Keratinocyte (primary cell): Measurements from ENCODE around the gene GID8. TPM values are rescaled to one million over a fixed set of nuclear protein-coding genes. Genes with fewer than 3 reads are reported as not detected.

Source experiments
- DNase-seq: peaks from one replicate; pipeline ENCODE4 v3.0.0-alpha.2; 2011; ENCODE audit warnings: low read depth, missing footprints, low spot score
- FAIRE-seq: peaks from 2 replicates; lab custom pipeline; 2011; peaks lifted over from hg19 to GRCh38; lab: Jason Lieb, UNC
- H2AFZ ChIP-seq: 2 replicates; pipeline ENCODE4 v1.6.0; 2012; ENCODE audit warnings: low read length, control low read depth, inconsistent platforms; ENCODE audit not compliant: control insufficient read depth
- H3K27ac ChIP-seq: 2 replicates; pipeline ENCODE4 v1.5.1; 2011; ENCODE audit warnings: low read length; ENCODE audit not compliant: control insufficient read depth, insufficient read depth
- H3K27me3 ChIP-seq: 3 replicates; pipeline ENCODE4 v1.6.0; 2011; ENCODE audit warnings: low read length; ENCODE audit not compliant: control insufficient read depth, insufficient read depth; ENCODE audit errors: extremely low read depth
- H3K36me3 ChIP-seq, 2 experiments: 2 replicates in 1 of 2; 3 replicates in 1 of 2; pipeline ENCODE4 v1.5.1; 2011; ENCODE audit warnings: low read length in 2 of 2, mild to moderate bottlenecking in 1 of 2; ENCODE audit not compliant: control insufficient read depth in 2 of 2, insufficient read depth in 2 of 2; ENCODE audit errors: extremely low read depth in 1 of 2
- H3K4me1 ChIP-seq: 3 replicates; pipeline ENCODE4 v1.5.1; 2011; ENCODE audit warnings: low read length; ENCODE audit not compliant: control insufficient read depth, insufficient read depth; ENCODE audit errors: extremely low read depth
- H3K4me2 ChIP-seq: 3 replicates; pipeline ENCODE4 v1.6.0; 2011; ENCODE audit warnings: low read depth, low read length; ENCODE audit not compliant: control insufficient read depth, insufficient read depth; ENCODE audit errors: extremely low read depth
- H3K4me3 ChIP-seq, 3 experiments: fragments of 200-600 bp in 1 of 3; sonication (generic) in 1 of 3; 2 replicates in 2 of 3; 3 replicates in 1 of 3; pipeline ENCODE4 v1.5.1; 2011 to 2016; ENCODE audit warnings: low read length in 3 of 3, mild to moderate bottlenecking in 3 of 3, control low read depth in 2 of 3, inconsistent platforms in 1 of 3, low read depth in 1 of 3, mixed read lengths in 1 of 3, mixed run types in 1 of 3, moderate library complexity in 1 of 3; ENCODE audit not compliant: control insufficient read depth in 2 of 3, insufficient read depth in 2 of 3; ENCODE audit errors: extremely low read depth in 1 of 3
- H3K79me2 ChIP-seq: 2 replicates; pipeline ENCODE4 v1.6.0; 2012; ENCODE audit warnings: low read length; ENCODE audit not compliant: control insufficient read depth, insufficient read depth
- H3K9ac ChIP-seq: 3 replicates; pipeline ENCODE4 v1.6.0; 2011; ENCODE audit warnings: low read length; ENCODE audit not compliant: control insufficient read depth, insufficient read depth; ENCODE audit errors: extremely low read depth
- H3K9me1 ChIP-seq: 3 replicates; pipeline ENCODE4 v1.6.0; 2011; ENCODE audit warnings: low read length; ENCODE audit not compliant: control insufficient read depth, insufficient read depth; ENCODE audit errors: extremely low read depth
- H3K9me3 ChIP-seq: 2 replicates; pipeline ENCODE4 v1.5.1; 2012; ENCODE audit warnings: low read depth, low read length; ENCODE audit not compliant: control insufficient read depth
- H4K20me1 ChIP-seq: 3 replicates; pipeline ENCODE4 v1.6.0; 2011; ENCODE audit warnings: low read length; ENCODE audit not compliant: control insufficient read depth, insufficient read depth; ENCODE audit errors: extremely low read depth
- CTCF ChIP-seq, 3 experiments: IDR thresholded peaks in 1 of 3; conservative IDR thresholded peaks in 1 of 3; optimal IDR thresholded peaks in 1 of 3; 2 replicates in 2 of 3; 3 replicates in 1 of 3; pipeline versions ENCODE3 to v1.5.1; 2011; ENCODE audit warnings: low read length in 3 of 3, mild to moderate bottlenecking in 3 of 3, moderate library complexity in 2 of 3, control low read depth in 1 of 3, inconsistent platforms in 1 of 3; ENCODE audit not compliant: insufficient read depth in 2 of 3; ENCODE audit errors: extremely low read depth in 1 of 3
- EZH2 ChIP-seq: IDR thresholded peaks from one replicate; pipeline ENCODE4 v1.6.1; 2012; ENCODE audit warnings: inconsistent platforms, mild to moderate bottlenecking, low read length, moderate library complexity
- dilution Hi-C: fragments of 300-500 bp; cut with MboI; formaldehyde crosslinking; loops from one replicate; pipeline ENCODE4 v1.7.0; 2020; ENCODE audit warnings: low sequenced_read_pairs; ENCODE audit not compliant: extremely low pct_ligation_motif_present
- polyA plus RNA-seq, 5 experiments: library from polyadenylated mRNA; depleted of rRNA in 3 of 5; stranded (reverse) in 3 of 5; stranded (forward) in 1 of 5; unstranded in 1 of 5; fragments of >200 nt; gene quantifications; 1 replicate in 1 of 5; 2 replicates in 3 of 5; 3 replicates in 1 of 5; pipeline versions ENCODE4 v1.2.1 to v1.2.3, GENCODE V29; 2011 to 2012; ENCODE audit warnings: missing spikeins in 2 of 5, low read depth in 1 of 5, low replicate concordance in 1 of 5

The GID8 gene
- polyA plus RNA-seq, 1 donor (not counting 4 experiments of a cell fraction or from before 2014, with no cell fraction given) = 23.7 TPM

GRCh38 chr20:62984666-62985443 lies 46.9 kb downstream of the GID8 start:
- no peak overlapping the region for H3K4me3 ChIP-seq
- H3K79me2 ChIP-seq = no peaks in the 10 kb centered on the region
- no peak overlapping the region for H3K4me2 ChIP-seq
- no peaks in the 10 kb centered on the region for H4K20me1 ChIP-seq
- DNase-seq (no peak), FAIRE-seq (no peak)
- no peaks in the 10 kb centered on the region for H3K9me3 ChIP-seq
- no peaks in the 10 kb centered on the region for H3K36me3 ChIP-seq
- peaks cover 44% of the 10 kb centered on the region for H3K27me3 ChIP-seq
- no peak overlapping the region for H2AFZ ChIP-seq
- H3K27ac ChIP-seq = no peak overlapping the region
- H3K9me1 ChIP-seq = no peaks in the 10 kb centered on the region
- no peaks in the 10 kb centered on the region for H3K4me1 ChIP-seq
- no peak for TF ChIP-seq EZH2
- no peak for TF ChIP-seq CTCF (optimal IDR thresholded peaks at IDR 0.05 in 1 of 3, IDR thresholded peaks at IDR 0.05 in 1 of 3, conservative IDR thresholded peaks at IDR 0.05 in 1 of 3; ENCODE audit: extremely low read depth in 1 of 3, insufficient read depth in 2 of 3, low read length in 3 of 3)
- H3K9ac ChIP-seq = no peak overlapping the region
- dilution Hi-C loops = no loop called here

- FAIRE-seq (no peak), DNase-seq (no peak)
- Histone ChIP-seq H4K20me1 (no peaks in the 10 kb centered on the region), H3K27ac (no peak overlapping the region), H3K4me2 (no peak overlapping the region), H3K27me3 (peaks cover 40% of the 10 kb centered on the region), H3K4me1 (no peaks in the 10 kb centered on the region), H3K9me3 (no peaks in the 10 kb centered on the region), H3K79me2 (no peaks in the 10 kb centered on the region), H3K36me3 (no peaks in the 10 kb centered on the region), H3K4me3 (no peak overlapping the region), H3K9me1 (no peaks in the 10 kb centered on the region), H2AFZ (no peak overlapping the region), H3K9ac (no peak overlapping the region)
- TF ChIP-seq EZH2 (no peak), CTCF (optimal IDR thresholded peaks at IDR 0.05 in 1 of 3, IDR thresholded peaks at IDR 0.05 in 1 of 3, conservative IDR thresholded peaks at IDR 0.05 in 1 of 3; ENCODE audit: extremely low read depth in 1 of 3, insufficient read depth in 2 of 3, low read length in 3 of 3) (no peak)
- dilution Hi-C loops = no loop called here
These were observed 47.5 kb downstream of the GID8 start for GRCh38 chr20:62985444-62985778.
